HG03354 (cell line): ENCODE measurements around the gene RELN.
"Not testable (repeated sequence)": the region's sequence is repeated elsewhere in the genome, so short reads cannot be mapped to it uniquely, and the experiment has no call there.

ENCODE experiments used
- ATAC-seq: cut with Tn5 transposase; IDR thresholded peaks from one replicate; pipeline ENCODE4 v1.9.1; 2021; ENCODE audit warnings: mild to moderate bottlenecking; ENCODE audit not compliant: unreplicated experiment, poor library complexity, severe bottlenecking

The RELN gene

DNA sequence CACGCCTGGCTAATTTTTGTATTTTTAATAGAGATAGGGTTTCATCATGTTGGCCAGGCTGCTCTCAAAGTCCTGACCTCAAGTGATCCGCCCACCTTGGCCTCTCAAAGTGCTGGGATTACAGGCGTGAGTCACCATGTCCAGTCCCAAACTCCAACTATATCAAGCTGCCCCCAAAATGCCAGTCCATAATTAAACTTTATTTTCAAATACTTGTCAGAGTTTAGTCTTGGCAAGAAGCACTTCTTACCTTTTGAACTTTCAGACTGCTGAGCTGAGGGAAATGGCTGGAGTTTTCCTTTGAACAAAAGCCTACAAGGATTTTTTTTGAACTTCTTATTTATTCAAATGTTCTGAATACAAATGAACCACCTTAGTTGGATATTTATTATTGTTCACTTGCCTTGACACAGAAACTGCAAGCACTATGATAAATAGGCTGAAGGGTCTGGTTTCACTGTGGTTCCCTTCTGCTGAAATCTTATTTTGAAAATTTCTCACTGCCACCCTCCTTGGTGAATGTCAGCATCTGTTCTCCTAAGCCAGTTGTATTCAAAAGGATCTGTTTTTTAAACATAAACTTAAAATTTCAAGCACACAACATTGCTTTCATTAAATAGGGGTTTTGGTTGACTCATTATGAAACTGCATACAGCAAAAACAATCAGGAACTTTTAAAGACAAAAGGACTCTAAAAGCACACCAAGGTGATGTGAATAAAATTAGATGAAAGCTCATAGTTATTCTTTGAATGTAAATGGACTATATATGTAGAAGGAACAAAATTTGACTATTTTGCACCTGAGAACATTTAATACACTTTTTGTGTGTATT lies 441.8 kb downstream of the RELN start:
- ATAC-seq, result peak; percentile 47

GRCh38 chr7:103542470-103542869 lies 447.0 kb downstream of the RELN start:
- no peak for ATAC-seq

GRCh38 chr7:103541947-103542346 lies 447.5 kb downstream of the RELN start:
- no peak for ATAC-seq

DNA sequence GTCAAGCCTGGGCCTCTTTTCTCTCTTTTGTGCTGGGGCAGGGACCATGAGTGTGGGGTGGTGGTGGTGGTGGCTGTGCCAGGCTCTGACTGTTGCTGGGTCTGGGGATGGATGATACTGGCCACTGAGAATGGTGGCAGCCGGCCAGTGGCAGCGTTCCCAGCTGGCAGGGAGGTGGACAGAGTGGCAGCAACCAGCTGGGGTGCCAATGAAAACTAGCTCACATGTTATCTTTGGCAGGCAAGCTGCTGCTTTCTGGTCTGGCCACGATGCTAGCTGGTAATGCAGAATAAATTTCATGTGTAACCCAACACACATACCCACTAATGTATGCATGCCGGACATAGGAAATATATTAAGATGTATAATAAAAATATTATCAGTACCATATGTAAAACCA lies 448.4 kb downstream of the RELN start:
- ATAC-seq, result no peak

DNA sequence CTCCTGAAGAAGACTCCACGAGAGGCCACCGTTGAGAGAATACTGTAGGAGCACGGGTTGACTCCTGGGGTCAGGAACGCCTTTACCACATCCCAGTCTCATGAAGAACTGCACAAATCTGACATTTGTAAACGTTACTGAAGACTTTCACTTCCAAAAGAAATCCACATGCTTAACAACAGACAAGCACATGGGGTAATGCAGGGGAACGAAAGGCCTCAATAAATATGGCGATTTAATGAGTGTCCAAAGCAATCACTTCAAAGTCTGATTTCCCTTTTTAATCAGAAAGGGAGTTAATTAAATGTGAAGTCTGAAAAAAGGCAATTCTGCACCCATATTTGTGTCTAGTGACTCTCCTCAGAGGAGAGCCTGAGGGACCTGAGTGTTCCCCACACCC lies 449.1 kb downstream of the RELN start:
- no peak for ATAC-seq

GRCh38 chr7:103539875-103540274 lies 449.6 kb downstream of the RELN start:
- no peak for ATAC-seq

- ATAC-seq, result no peak
Observed at GRCh38 chr7:103538964-103539709, 450.3 kb downstream of the RELN start.

DNA sequence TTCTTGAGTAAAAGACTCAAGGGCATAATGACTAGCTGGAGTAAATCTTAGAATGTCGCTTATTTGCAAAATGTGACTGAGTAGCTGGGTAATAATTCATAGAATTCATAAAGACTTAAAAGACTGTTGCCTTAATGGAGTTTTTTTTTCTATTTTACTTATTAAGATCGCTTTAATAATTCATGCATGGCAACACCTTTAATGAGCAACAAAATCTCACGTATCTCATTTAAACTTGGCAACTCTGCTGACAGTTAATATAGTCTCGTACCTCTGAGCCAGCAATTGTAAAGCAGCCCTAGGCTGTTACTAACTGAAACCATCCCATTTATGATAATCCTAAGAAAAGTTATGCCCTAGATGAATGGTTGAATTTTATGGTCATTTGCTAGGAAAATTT lies 455.7 kb downstream of the RELN start:
- no peak for ATAC-seq

GRCh38 chr7:103532955-103533354 lies 456.5 kb downstream of the RELN start:
- no peak for ATAC-seq

GRCh38 chr7:103528152-103528551 lies 461.3 kb downstream of the RELN start:
- ATAC-seq, result no peak

- ATAC-seq, result no peak
Observed at GRCh38 chr7:103525937-103526336, 463.5 kb downstream of the RELN start.

DNA sequence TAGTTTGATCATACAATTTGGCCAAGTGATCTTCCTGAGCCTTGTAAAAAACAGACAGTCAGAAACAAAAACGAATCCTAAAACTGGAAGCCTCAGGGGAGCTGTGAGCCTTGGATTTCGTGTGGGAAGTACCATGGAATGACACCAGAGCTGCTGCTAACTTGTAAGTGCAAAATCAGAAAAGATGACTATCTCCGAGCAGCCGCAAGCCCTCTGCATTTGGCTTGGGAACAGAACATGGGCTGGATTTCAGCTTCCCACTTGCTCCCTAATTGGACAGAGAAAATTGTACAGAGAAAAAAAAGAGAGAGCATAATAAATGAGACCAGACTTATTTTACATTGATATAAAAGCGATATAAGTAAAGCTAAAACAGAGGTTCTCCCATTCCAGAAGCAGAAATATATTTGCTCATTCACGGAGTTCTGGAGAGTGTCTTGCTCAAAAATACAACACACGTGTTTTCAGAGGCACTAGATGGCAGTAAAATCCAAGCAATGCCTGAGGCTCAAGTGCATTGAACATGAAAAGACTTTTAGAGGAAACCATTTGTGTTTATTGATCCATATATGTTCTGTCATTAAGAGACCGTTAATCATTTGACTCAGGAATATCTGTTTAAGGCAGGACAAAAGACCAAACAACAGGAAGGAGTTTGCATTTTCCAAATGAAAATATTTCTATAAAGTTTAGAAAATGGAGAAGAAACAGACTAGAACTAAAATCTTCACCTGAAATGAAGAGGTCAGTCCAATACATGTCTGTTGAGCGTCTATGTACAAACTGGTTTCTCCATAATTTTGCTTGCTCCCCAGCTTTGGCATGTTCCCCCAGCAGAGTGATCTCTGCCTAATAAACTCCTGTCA lies 465.2 kb downstream of the RELN start:
- no peak for ATAC-seq

- no peak for ATAC-seq
Observed at GRCh38 chr7:103521937-103522336, 467.5 kb downstream of the RELN start.

DNA sequence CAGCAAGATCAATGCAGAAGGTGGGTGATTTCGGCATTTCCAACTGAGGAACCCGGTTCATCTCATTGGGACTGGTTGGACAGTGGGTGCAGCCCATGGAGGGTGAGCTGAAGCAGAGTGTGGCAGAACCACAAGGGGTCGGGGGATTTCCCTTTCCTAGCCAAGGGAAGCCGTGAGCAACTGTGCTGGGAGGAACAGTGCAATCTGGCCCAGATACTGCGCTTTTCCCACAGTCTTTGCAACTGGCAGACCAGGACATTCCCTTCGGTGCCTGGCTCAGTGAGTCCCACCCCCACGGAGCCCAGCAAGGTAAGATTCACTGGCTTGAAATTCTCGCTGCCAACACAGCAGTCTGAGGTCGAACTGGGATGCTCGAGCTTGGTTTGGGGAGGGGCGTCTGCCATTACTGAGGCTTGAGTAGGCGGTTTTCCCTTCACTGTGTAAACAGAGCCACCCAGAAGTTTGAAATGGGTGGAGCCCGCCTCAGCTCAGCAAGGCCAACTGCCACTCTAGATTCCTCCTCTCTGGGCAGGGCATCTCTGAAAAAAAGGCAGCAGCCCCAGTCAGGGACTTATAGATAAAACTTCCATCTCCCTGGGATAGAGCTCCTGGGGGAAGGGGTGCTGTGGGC lies 484.8 kb downstream of the RELN start:
- no peak for ATAC-seq

GRCh38 chr7:103501206-103501605 lies 488.3 kb downstream of the RELN start:
- ATAC-seq, result no peak

- no peak for ATAC-seq
Observed at GRCh38 chr7:103499976-103500375, 489.5 kb downstream of the RELN start.

DNA sequence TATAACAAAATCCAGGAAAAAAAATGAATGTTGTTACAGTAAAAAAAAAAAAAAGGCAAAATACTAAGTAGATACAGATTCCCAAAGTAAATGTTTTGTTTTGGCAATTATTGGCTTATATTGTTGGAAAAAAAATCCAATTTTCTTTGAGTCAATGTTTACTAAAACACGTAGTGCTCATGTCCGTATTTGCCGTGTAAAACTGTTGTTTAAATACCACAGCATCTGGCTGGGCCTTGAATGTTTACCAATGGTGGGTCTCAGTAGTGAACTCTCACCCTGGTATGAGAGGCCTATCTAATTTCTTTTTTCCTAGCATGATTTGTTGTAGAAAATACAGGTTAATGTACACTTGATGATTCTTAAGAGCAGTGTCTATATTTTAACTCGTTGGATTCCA lies 502.0 kb downstream of the RELN start:
- no peak for ATAC-seq

DNA sequence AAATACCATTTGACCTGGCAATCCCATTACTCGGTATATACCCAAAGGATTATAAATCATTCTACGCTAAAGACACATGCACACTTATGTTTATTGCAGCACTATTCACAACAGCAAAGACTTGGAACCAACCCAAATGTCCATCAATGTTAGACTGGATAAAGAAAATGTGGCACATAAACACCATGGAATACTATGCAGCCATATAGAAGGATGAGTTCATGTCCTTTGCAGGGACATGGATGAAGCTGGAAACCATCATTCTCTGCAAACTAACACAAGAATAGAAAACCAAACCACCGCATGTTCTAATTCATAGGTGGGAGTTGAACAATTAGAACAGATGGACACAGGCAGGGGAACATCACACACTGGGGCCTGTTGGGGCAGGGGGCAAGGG lies 502.6 kb downstream of the RELN start:
- not testable (repeated sequence) for ATAC-seq

- no peak for ATAC-seq
Observed at GRCh38 chr7:103480771-103481170, 508.7 kb downstream of the RELN start.

DNA sequence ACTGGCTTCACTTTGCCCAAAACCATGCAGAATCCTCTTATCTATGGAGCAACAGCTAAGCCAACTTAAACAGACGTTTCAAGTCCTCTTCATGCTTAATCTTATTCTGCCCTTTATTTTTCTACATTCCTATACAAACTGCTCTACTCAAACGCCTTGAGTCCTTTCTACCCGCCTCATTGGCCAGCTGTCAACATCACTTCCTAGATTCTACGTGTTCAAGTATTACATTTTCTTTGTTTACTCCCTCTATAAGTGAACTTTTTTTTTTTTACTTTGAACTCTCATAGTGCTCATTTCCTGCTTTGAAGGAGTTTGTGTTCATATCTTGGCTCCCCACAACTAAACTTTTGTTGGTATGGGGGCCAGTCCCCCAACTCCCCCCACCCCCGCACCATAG lies 514.5 kb downstream of the RELN start:
- ATAC-seq, result no peak
